Measurements from ENCODE around the gene BLOC1S3. TPM values are rescaled to one million over a fixed set of nuclear protein-coding genes. Genes with fewer than 3 reads are reported as not detected.

Gene BLOC1S3
- polyA plus RNA-seq, 2 of the 4 experiments (the other 2 are of a cell fraction) = 7.5 to 12.2 TPM

DNA sequence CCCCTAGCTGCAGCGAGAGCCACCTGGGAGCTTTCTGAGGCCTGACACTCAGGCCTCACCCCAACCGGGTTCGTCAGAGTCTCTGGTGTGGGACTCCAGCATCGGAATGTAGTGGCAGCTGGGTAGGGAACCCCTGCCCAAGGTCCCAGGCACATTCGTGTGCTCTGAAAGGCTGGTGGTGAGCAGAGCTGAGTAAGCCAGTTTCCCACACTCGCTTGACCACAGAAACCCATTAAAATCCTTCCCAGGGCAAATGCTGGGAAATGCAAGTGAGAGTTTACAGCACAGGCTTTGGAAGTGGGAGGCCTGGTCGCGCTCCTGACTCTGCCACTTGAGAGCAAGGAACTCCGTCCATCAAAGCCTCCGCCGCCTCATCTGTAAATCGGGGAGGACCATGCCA, 4.8 kb upstream of the BLOC1S3 start:
- Histone ChIP-seq H3K4me3 (no peak overlapping the region), H3K4me1 (peaks cover 5% of the 10 kb centered on the region; the same call in 1 of the 3 replicates), H3K4me2 (no peak overlapping the region), H3K27ac (no peak overlapping the region; a peak in 1 of 6 replicates), H3K9me3 (no peaks in the 10 kb centered on the region)
- ChIA-PET CTCF (interaction anchor here (2.7 kb wide), 1 partner anchor 12 kb away, joined by 9 read pairs; the partner anchor contains the start of gene NKPD1), POLR2A (no interaction called here)
- FAIRE-seq (no peak), DNase-seq (ENCODE audit: low read depth in 1 of 2, low spot score in 1 of 2) (no peak), ATAC-seq (no peak)
- TF ChIP-seq HOXA7 (CRISPR knock-in tag; IDR thresholded peaks at IDR 0.05) (no peak), TP53 (CRISPR knock-in tag; IDR thresholded peaks at IDR 0.05) (no peak), ATOH8 (CRISPR knock-in tag; IDR thresholded peaks at IDR 0.05; ENCODE audit: low read depth) (no peak), EP300 (IDR thresholded peaks at IDR 0.05) (no peak), FOSB (CRISPR knock-in tag; IDR thresholded peaks at IDR 0.05) (no peak), CEBPB (IDR thresholded peaks at IDR 0.05) (no peak), ESRRA (IDR thresholded peaks at IDR 0.05; ENCODE audit: borderline replicate concordance, low read length) (no peak), RCOR1 (IDR thresholded peaks at IDR 0.05; ENCODE audit: low read depth, low read length) (no peak), JUNB (IDR thresholded peaks at IDR 0.05) (no peak), ZNF302 (CRISPR knock-in tag; IDR thresholded peaks at IDR 0.05) (no peak)
- TF ChIP-seq, protein P1, sequence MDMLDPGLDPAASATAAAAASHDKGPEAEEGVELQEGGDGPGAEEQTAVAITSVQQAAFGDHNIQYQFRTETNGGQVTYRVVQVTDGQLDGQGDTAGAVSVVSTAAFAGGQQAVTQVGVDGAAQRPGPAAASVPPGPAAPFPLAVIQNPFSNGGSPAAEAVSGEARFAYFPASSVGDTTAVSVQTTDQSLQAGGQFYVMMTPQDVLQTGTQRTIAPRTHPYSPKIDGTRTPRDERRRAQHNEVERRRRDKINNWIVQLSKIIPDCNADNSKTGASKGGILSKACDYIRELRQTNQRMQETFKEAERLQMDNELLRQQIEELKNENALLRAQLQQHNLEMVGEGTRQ (IDR thresholded peaks at IDR 0.05) = no peak
- TF ChIP-seq, protein P2, sequence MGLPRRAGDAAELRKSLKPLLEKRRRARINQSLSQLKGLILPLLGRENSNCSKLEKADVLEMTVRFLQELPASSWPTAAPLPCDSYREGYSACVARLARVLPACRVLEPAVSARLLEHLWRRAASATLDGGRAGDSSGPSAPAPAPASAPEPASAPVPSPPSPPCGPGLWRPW (IDR thresholded peaks at IDR 0.05) = no peak
- WGBS (ENCODE audit: missing lambda C conversion rate) = 87% methylated on average over 12 of the region's 12 CpGs

GRCh38 chr19:45175515-45176345, 2.9 kb upstream of the BLOC1S3 start:
- no peaks in the 10 kb centered on the region for H3K9me3 ChIP-seq
- H3K4me3 ChIP-seq = no peak overlapping the region
- peaks cover 11% of the 10 kb centered on the region; the same call in 2 of the 3 replicates for H3K4me1 ChIP-seq
- FAIRE-seq = no peak
- no peak overlapping the region; the same call in 2 of the 3 replicates for H3K4me2 ChIP-seq
- ChIA-PET POLR2A (no interaction called here), CTCF (interaction anchor here (0.8 to 2.7 kb wide), 4 partner anchors 11 to 163 kb away, joined by 3 to 9 read pairs (median 4); partner anchors contain the start of gene NKPD1)
- TF ChIP-seq SMC3 (IDR thresholded peaks at IDR 0.05) = no peak
- no peak for TF ChIP-seq POLR2A (IDR thresholded peaks at IDR 0.05; ENCODE audit: low read length)
- no peak for TF ChIP-seq ZNF302 (CRISPR knock-in tag; IDR thresholded peaks at IDR 0.05)
- no peak for TF ChIP-seq KDM5A (IDR thresholded peaks at IDR 0.05)
- no peak for TF ChIP-seq CHD2 (IDR thresholded peaks at IDR 0.05; ENCODE audit: low read length, partially characterized antibody)
- no peak for TF ChIP-seq RARB (CRISPR knock-in tag; IDR thresholded peaks at IDR 0.05)
- no peak for TF ChIP-seq CEBPB (IDR thresholded peaks at IDR 0.05)
- no peak for TF ChIP-seq TP53 (CRISPR knock-in tag; IDR thresholded peaks at IDR 0.05)
- no peak for TF ChIP-seq BCL3 (IDR thresholded peaks at IDR 0.05)
- TF ChIP-seq, protein P3, sequence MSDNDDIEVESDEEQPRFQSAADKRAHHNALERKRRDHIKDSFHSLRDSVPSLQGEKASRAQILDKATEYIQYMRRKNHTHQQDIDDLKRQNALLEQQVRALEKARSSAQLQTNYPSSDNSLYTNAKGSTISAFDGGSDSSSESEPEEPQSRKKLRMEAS (IDR thresholded peaks at IDR 0.05) = no peak
- TF ChIP-seq PHF8 (IDR thresholded peaks at IDR 0.05; ENCODE audit: borderline replicate concordance, low read depth) = no peak
- no peak for TF ChIP-seq HOXB5 (CRISPR knock-in tag; IDR thresholded peaks at IDR 0.05)
- TF ChIP-seq JUNB (IDR thresholded peaks at IDR 0.05) = no peak
- WGBS (ENCODE audit: missing lambda C conversion rate) = 67% methylated on average over 10 of the region's 10 CpGs
- no peak for ATAC-seq
- peak overlapping the region in 1 of 2 experiments; percentile 35; a peak in 1 of 6 replicates for H3K27ac ChIP-seq
- no peak for DNase-seq (ENCODE audit: low read depth in 1 of 2, low spot score in 1 of 2)

Measured in A549 (cell line).